SK-N-SH treated with all-trans-retinoic acid at 6 μM for 48 hours (cell line): ENCODE measurements around the gene CSNK1G1.

Source experiments
- ATAC-seq: fragments of 200-7000 bp; cut with Tn5 transposase; 3 replicates; pipeline ENCODE4 v1.9.1; 2020; ENCODE audit warnings: mild to moderate bottlenecking, moderate library complexity
- ARNTL ChIP-seq: fragments of 450-650 bp; formaldehyde crosslinking; IDR thresholded peaks from 2 replicates; pipeline ENCODE4 v1.5.0; 2020; ENCODE audit warnings: low read depth, mild to moderate bottlenecking, moderate library complexity, borderline replicate concordance
- BACH2 ChIP-seq: fragments of 250-450 bp; sonication (Bioruptor Pico); IDR thresholded peaks from 2 replicates; pipeline ENCODE4 v1.9.0; 2021; ENCODE audit warnings: mild to moderate bottlenecking, borderline replicate concordance
- CREB5 ChIP-seq: fragments of 250-450 bp; sonication (Bioruptor Pico); IDR thresholded peaks from 2 replicates; pipeline ENCODE4 v1.5.1; 2020; ENCODE audit warnings: low read depth, mild to moderate bottlenecking, moderate library complexity
- CSDC2 ChIP-seq: fragments of 250-450 bp; sonication (Bioruptor Pico); IDR thresholded peaks from 2 replicates; pipeline ENCODE4 v1.5.0; 2020; ENCODE audit warnings: mild to moderate bottlenecking, moderate library complexity
- ESRRG ChIP-seq: fragments of 250-450 bp; sonication (Bioruptor Pico); IDR thresholded peaks from 2 replicates; pipeline ENCODE4 v1.6.1; 2021; ENCODE audit warnings: mild to moderate bottlenecking
- GLIS3 ChIP-seq: fragments of 250-450 bp; sonication (Bioruptor Pico); IDR thresholded peaks from 2 replicates; pipeline ENCODE4 v1.5.0; 2020; ENCODE audit warnings: mild to moderate bottlenecking, moderate library complexity
- OSR1 ChIP-seq: fragments of 250-450 bp; sonication (Bioruptor Pico); IDR thresholded peaks from 2 replicates; pipeline ENCODE4 v1.8.0; 2022; ENCODE audit warnings: moderate library complexity, mild to moderate bottlenecking, inconsistent platforms
- PATZ1 ChIP-seq: fragments of 250-450 bp; sonication (Bioruptor Pico); IDR thresholded peaks from 2 replicates; pipeline ENCODE4 v1.8.0; 2020; ENCODE audit warnings: mild to moderate bottlenecking, moderate library complexity, borderline replicate concordance
- PPARA ChIP-seq: fragments of 250-450 bp; sonication (Bioruptor Pico); IDR thresholded peaks from 2 replicates; pipeline ENCODE4 v1.5.0; 2020; ENCODE audit warnings: mild to moderate bottlenecking, borderline replicate concordance
- RARB ChIP-seq: fragments of 250-450 bp; sonication (Bioruptor Pico); IDR thresholded peaks from 2 replicates; pipeline ENCODE4 v1.8.0; 2021; ENCODE audit warnings: mild to moderate bottlenecking, moderate library complexity
- SNAI2 ChIP-seq: fragments of 250-450 bp; sonication (Bioruptor Pico); IDR thresholded peaks from 2 replicates; pipeline ENCODE4 v1.5.0; 2020; ENCODE audit warnings: mild to moderate bottlenecking, moderate library complexity
- TOX ChIP-seq: fragments of 250-450 bp; sonication (Bioruptor Pico); IDR thresholded peaks from 2 replicates; pipeline ENCODE4 v1.8.0; 2021; ENCODE audit warnings: mild to moderate bottlenecking, moderate library complexity, borderline replicate concordance
- ZC3H10 ChIP-seq: fragments of 250-450 bp; sonication (Bioruptor Pico); IDR thresholded peaks from 2 replicates; pipeline ENCODE4 v1.5.1; 2021; ENCODE audit warnings: mild to moderate bottlenecking, moderate library complexity
- ZFP3 ChIP-seq: fragments of 250-450 bp; sonication (Bioruptor Pico); IDR thresholded peaks from 2 replicates; pipeline ENCODE4 v1.5.0; 2020; ENCODE audit warnings: mild to moderate bottlenecking, moderate library complexity
- ZFP30 ChIP-seq: fragments of 450-650 bp; formaldehyde crosslinking; IDR thresholded peaks from 2 replicates; pipeline ENCODE4 v1.5.0; 2022; ENCODE audit warnings: mild to moderate bottlenecking, moderate library complexity
- ZNF565 ChIP-seq: fragments of 450-650 bp; formaldehyde crosslinking; conservative IDR thresholded peaks from 2 replicates; pipeline ENCODE4 v1.5.0; 2020; ENCODE audit warnings: low read depth, mild to moderate bottlenecking, moderate library complexity
- ZNF8 ChIP-seq: fragments of 450-650 bp; formaldehyde crosslinking; IDR thresholded peaks from 2 replicates; pipeline ENCODE4 v1.5.0; 2020; ENCODE audit warnings: mild to moderate bottlenecking, moderate library complexity
- TF ChIP-seq, protein P1 (sequence below): fragments of 250-450 bp; sonication (Bioruptor Pico); IDR thresholded peaks from 2 replicates; pipeline ENCODE4 v1.5.0; 2020; ENCODE audit warnings: mild to moderate bottlenecking, moderate library complexity
- TF ChIP-seq, protein P2 (sequence below): fragments of 250-450 bp; sonication (Bioruptor Pico); IDR thresholded peaks from 2 replicates; pipeline ENCODE4 v1.8.0; 2021; ENCODE audit warnings: low read depth, mild to moderate bottlenecking, moderate library complexity, borderline replicate concordance

The CSNK1G1 gene

GRCh38 chr15:64289550-64289949 lies 66.4 kb downstream of the CSNK1G1 start:
- ATAC-seq, result no peak
- TF ChIP-seq ARNTL (CRISPR knock-in tag), result no peak
- no peak for TF ChIP-seq CREB5 (CRISPR knock-in tag)
- no peak for TF ChIP-seq ZC3H10 (CRISPR knock-in tag)
- TF ChIP-seq PPARA (CRISPR knock-in tag), result no peak
- TF ChIP-seq CSDC2, result no peak

DNA sequence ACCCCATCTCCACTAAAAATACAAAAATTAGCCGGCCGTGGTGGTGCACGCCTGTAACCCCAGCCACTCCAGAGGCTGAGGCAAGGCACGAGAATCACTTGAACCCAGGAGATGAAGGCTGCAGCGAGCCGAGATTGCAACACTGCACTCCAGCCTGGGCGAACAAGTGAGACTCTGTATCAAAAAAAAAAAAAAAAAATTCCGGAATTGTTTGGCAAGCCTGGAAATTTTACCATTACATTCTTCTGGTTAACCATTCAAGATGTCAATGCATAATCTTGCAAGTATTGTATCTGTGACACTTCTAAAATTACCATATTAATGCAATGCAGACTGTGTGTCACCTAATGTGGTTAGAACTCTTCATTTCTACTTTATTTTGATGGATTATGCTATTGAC lies 67.0 kb downstream of the CSNK1G1 start:
- ATAC-seq, result no peak
- TF ChIP-seq ARNTL (CRISPR knock-in tag) (no peak), ZNF8 (CRISPR knock-in tag) (no peak), RARB (no peak), CSDC2 (no peak)
- TF ChIP-seq, all 23 proteins: peak for 0

GRCh38 chr15:64288577-64288976 lies 67.4 kb downstream of the CSNK1G1 start:
- ATAC-seq, result no peak
- no peak for TF ChIP-seq PATZ1 (CRISPR knock-in tag)
- no peak for TF ChIP-seq GLIS3
- no peak for TF ChIP-seq SNAI2 (CRISPR knock-in tag)
- no peak for TF ChIP-seq RARB
- no peak for TF ChIP-seq CSDC2
- no peak for TF ChIP-seq ZNF8 (CRISPR knock-in tag)
- no peak for TF ChIP-seq ZNF565 (CRISPR knock-in tag)
- TF ChIP-seq, protein P1, sequence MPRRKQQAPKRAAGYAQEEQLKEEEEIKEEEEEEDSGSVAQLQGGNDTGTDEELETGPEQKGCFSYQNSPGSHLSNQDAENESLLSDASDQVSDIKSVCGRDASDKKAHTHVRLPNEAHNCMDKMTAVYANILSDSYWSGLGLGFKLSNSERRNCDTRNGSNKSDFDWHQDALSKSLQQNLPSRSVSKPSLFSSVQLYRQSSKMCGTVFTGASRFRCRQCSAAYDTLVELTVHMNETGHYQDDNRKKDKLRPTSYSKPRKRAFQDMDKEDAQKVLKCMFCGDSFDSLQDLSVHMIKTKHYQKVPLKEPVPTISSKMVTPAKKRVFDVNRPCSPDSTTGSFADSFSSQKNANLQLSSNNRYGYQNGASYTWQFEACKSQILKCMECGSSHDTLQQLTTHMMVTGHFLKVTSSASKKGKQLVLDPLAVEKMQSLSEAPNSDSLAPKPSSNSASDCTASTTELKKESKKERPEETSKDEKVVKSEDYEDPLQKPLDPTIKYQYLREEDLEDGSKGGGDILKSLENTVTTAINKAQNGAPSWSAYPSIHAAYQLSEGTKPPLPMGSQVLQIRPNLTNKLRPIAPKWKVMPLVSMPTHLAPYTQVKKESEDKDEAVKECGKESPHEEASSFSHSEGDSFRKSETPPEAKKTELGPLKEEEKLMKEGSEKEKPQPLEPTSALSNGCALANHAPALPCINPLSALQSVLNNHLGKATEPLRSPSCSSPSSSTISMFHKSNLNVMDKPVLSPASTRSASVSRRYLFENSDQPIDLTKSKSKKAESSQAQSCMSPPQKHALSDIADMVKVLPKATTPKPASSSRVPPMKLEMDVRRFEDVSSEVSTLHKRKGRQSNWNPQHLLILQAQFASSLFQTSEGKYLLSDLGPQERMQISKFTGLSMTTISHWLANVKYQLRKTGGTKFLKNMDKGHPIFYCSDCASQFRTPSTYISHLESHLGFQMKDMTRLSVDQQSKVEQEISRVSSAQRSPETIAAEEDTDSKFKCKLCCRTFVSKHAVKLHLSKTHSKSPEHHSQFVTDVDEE (CRISPR knock-in tag), result no peak
- no peak for TF ChIP-seq CREB5 (CRISPR knock-in tag)
- no peak for TF ChIP-seq ESRRG (CRISPR knock-in tag)
- no peak for TF ChIP-seq ARNTL (CRISPR knock-in tag)
- TF ChIP-seq OSR1 (CRISPR knock-in tag), result no peak
- TF ChIP-seq BACH2 (CRISPR knock-in tag), result no peak

DNA sequence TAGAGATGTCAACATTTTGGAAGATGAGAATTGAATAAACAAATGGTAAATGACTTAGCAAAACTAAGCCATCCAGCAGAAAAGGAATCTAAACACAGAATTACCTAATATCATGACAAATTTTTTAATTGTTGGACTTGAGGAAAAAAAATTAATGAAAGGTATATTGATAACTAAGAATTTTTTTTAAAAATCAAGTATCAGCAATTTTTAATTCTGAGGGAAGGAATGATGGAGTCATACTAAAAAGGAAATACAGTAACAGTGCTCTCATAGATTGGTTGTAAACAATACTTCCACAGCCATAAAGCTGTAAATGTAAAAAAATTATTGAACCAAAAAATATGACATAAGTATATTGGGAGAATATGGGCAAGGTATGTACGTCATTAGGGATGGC lies 68.0 kb downstream of the CSNK1G1 start:
- TF ChIP-seq CREB5 (CRISPR knock-in tag) (no peak), SNAI2 (CRISPR knock-in tag) (no peak), PPARA (CRISPR knock-in tag) (no peak), ZC3H10 (CRISPR knock-in tag) (no peak), RARB (no peak), TOX (CRISPR knock-in tag) (no peak), ZFP3 (no peak), ZFP30 (CRISPR knock-in tag) (no peak), BACH2 (CRISPR knock-in tag) (no peak), ZNF8 (CRISPR knock-in tag) (no peak)
- TF ChIP-seq, protein P2, sequence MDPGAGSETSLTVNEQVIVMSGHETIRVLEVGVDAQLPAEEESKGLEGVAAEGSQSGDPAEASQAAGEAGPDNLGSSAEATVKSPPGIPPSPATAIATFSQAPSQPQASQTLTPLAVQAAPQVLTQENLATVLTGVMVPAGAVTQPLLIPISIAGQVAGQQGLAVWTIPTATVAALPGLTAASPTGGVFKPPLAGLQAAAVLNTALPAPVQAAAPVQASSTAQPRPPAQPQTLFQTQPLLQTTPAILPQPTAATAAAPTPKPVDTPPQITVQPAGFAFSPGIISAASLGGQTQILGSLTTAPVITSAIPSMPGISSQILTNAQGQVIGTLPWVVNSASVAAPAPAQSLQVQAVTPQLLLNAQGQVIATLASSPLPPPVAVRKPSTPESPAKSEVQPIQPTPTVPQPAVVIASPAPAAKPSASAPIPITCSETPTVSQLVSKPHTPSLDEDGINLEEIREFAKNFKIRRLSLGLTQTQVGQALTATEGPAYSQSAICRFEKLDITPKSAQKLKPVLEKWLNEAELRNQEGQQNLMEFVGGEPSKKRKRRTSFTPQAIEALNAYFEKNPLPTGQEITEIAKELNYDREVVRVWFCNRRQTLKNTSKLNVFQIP (CRISPR knock-in tag), result no peak
- TF ChIP-seq, protein P1 (CRISPR knock-in tag), result no peak
- ATAC-seq, result no peak
